Fibroblast of the aortic adventitia (primary cell): ENCODE measurements around the gene STYXL1. TPM values are rescaled to one million over a fixed set of nuclear protein-coding genes. Genes with fewer than 3 reads are reported as not detected.
"Not testable (repeated sequence)": the region's sequence is repeated elsewhere in the genome, so short reads cannot be mapped to it uniquely, and the experiment has no call there.

ENCODE experiments used
- DNase-seq: peaks from one replicate; pipeline ENCODE4 v3.0.0-alpha.2; 2010; ENCODE audit warnings: low read depth
- H3K4me3 ChIP-seq: 2 replicates; pipeline ENCODE4 v1.5.1; 2011; ENCODE audit warnings: low read depth, mild to moderate bottlenecking, control low read depth, low read length, moderate library complexity
- CTCF ChIP-seq: IDR thresholded peaks from 2 replicates; pipeline ENCODE4 v1.5.1; 2011; ENCODE audit warnings: mild to moderate bottlenecking, low read length, control low read depth, inconsistent platforms; ENCODE audit not compliant: insufficient read depth
- total RNA-seq: library from RNA; depleted of rRNA; stranded (reverse); fragments of >200 nt; gene quantifications from 2 replicates; pipeline ENCODE4 v1.2.3, GENCODE V29; 2012; ENCODE audit warnings: low replicate concordance

Gene STYXL1
- total RNA-seq, 1 donor = 33.2 TPM

GRCh38 chr7:76064208-76064970 is 16.6 kb upstream of the STYXL1 start:
- TF ChIP-seq CTCF = no peak
- DNase-seq = no peak

GRCh38 chr7:76063525-76063924 is 15.7 kb upstream of the STYXL1 start:
- no peak for DNase-seq
- no peak overlapping the region for H3K4me3 ChIP-seq
- no peak for TF ChIP-seq CTCF

More at GRCh38 chr7:76064208-76064970, 16.6 kb upstream of the STYXL1 start:
- no peak overlapping the region for H3K4me3 ChIP-seq

DNA sequence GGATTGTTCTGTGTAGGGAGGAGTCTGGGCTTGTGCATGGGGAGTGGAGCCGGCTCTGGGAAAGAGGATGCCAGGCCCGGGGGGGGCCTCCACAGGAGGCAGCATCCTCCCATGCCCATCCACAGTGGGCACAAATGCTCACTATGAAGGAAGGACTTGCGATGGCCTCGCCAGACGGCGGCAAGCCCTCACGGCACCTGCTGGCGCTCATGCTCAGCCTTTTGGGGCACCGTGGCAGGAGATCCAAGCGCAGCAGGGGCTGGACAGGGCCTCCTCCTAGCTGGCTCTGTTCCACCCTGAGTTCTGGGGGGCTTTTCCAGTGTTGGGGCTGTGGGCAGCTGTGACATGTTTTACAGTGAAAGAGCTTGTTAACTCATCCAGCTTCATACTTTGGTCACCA is 15.3 kb upstream of the STYXL1 start:
- no peak overlapping the region for H3K4me3 ChIP-seq
- TF ChIP-seq CTCF = no peak
- DNase-seq = no peak

DNA sequence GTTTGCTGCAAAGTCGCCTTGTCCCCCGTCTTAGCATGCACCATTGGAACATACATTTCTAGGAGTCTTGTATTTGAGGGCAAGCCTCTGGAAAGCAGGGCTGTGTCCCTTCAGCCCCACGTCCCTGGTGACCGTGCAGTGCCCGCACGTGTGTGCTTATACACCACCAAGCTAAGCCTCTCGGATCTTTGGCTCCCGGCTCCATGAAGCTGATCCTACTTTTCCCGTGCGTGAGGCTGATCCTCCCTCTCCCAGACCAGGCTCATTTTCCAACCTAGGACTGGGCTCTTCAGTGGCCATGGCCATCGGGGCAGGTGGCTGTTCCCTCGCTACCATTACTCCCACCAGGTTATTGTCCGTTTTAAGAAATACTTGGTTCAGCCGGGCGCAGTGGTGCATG is 14.5 kb upstream of the STYXL1 start:
- DNase-seq = no peak
- H3K4me3 ChIP-seq = no peak overlapping the region
- no peak for TF ChIP-seq CTCF

DNA sequence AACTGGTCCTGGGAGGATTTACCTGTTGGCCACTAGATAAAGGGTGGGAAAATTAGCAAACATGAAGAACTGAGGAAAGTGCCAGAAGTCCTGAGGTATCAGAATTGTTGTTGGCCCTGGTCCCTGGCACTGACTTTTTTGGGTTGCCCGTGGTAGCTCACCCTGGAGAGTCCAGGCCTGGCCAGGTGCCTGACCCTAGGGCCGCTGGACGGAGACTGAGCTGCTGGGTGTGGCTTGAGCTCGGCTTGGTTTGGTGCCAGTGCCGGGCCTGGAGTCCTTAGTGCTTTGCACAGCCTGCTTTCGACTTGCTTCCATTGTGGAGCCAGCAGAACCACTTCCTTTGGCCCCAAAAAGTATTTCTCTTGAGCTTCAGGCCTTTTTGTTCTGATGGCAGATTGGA is 13.0 kb upstream of the STYXL1 start:
- peak; percentile 44 for DNase-seq
- no peak for TF ChIP-seq CTCF
- no peak overlapping the region for H3K4me3 ChIP-seq

- H3K4me3 ChIP-seq, DNase-seq: not testable (repeated sequence)
Observed at GRCh38 chr7:76058745-76059144, 10.9 kb upstream of the STYXL1 start.

DNA sequence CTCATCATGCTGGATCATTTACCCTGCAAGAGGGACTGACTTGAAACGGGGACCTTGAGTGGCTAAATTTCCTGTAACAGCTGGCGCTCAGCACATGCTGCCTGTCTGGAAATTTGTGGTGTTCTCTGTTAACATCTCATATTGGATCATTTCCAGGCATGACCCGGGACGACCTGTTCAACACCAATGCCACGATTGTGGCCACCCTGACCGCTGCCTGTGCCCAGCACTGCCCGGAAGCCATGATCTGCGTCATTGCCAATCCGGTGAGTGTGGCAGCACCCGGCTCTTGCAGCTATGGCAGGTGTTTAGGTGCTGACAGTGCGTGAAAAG is 10.0 kb upstream of the STYXL1 start:
- no peak for TF ChIP-seq CTCF
- H3K4me3 ChIP-seq = no peak overlapping the region
- DNase-seq = no peak
